Prostate gland (tissue), 2 donors: ENCODE measurements around the gene ASPDH.

ENCODE experiments used
- POLR2A ChIP-seq: fragments of 450-650 bp; IDR thresholded peaks from one replicate; pipeline ENCODE4 v1.6.1; 2016; ENCODE audit warnings: antibody characterized with exemption, mild to moderate bottlenecking
- POLR2AphosphoS5 ChIP-seq: sonication (generic); formaldehyde crosslinking; IDR thresholded peaks from one replicate; pipeline ENCODE4 v1.6.1; 2017; ENCODE audit warnings: antibody characterized with exemption
- TF ChIP-seq, protein P1 (sequence below), 4 experiments: fragments of 200-600 bp in 2 of 4; fragments of 450-650 bp in 2 of 4; sonication (generic) in 2 of 4; IDR thresholded peaks; 1 replicate in 3 of 4; 2 replicates in 1 of 4; pipeline ENCODE4 v1.5.1; 2016 to 2019; ENCODE audit warnings: antibody characterized with exemption in 4 of 4, mild to moderate bottlenecking in 2 of 4, moderate library complexity in 2 of 4

DNA sequence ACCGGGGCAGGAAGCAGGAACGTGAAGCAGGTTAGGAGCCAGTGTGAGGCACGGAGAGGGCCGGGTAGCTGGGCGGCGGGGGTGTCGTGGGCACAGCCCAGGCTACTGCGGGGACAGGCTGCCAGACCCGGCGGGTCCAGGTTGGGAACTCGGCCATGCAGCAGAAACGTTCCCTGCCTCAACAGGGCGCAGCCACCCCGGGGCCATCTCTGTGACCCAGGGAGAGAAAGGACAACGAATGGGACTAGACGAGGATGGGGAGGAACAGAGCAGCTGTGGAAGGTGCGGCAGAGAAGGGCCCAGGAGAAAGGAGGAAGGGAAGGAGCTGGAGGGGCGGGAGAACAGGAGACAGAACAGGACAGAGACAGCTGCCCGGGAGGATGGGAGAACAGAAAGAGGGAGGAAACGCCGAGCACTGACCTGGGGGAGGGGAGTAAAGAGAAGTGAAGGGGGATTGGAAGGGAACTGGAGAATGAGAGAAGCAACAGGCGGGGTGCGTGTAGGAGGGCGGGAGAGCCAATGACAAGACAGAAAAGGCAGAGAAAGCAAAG lies 24.2 kb downstream of the ASPDH start:
- TF ChIP-seq, protein P1, sequence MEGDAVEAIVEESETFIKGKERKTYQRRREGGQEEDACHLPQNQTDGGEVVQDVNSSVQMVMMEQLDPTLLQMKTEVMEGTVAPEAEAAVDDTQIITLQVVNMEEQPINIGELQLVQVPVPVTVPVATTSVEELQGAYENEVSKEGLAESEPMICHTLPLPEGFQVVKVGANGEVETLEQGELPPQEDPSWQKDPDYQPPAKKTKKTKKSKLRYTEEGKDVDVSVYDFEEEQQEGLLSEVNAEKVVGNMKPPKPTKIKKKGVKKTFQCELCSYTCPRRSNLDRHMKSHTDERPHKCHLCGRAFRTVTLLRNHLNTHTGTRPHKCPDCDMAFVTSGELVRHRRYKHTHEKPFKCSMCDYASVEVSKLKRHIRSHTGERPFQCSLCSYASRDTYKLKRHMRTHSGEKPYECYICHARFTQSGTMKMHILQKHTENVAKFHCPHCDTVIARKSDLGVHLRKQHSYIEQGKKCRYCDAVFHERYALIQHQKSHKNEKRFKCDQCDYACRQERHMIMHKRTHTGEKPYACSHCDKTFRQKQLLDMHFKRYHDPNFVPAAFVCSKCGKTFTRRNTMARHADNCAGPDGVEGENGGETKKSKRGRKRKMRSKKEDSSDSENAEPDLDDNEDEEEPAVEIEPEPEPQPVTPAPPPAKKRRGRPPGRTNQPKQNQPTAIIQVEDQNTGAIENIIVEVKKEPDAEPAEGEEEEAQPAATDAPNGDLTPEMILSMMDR (IDR thresholded peaks at IDR 0.05): no peak
- TF ChIP-seq POLR2A (no peak), POLR2AphosphoS5 (no peak)
